Mononuclear cell (primary cell): ENCODE measurements around the gene SLAMF8. TPM values are rescaled to one million over a fixed set of nuclear protein-coding genes. Genes with fewer than 3 reads are reported as not detected.
A peak's percentile ranks its signal among the peaks of the same experiment; 100 is the strongest.

Experiments used
- H3K27me3 ChIP-seq: 2 replicates; pipeline ENCODE4 v1.6.0; 2011; ENCODE audit warnings: low read length, control low read depth; ENCODE audit not compliant: insufficient read depth
- H3K4me1 ChIP-seq: 2 replicates; pipeline ENCODE4 v1.5.1; 2011; ENCODE audit warnings: mild to moderate bottlenecking, low read length, control low read depth; ENCODE audit not compliant: insufficient read depth
- H3K4me3 ChIP-seq: 2 replicates; pipeline ENCODE4 v1.5.1; 2011; ENCODE audit warnings: mild to moderate bottlenecking, low read length, moderate library complexity
- H3K9me3 ChIP-seq: 2 replicates; pipeline ENCODE4 v1.5.1; 2011; ENCODE audit warnings: low read depth, mild to moderate bottlenecking, control low read depth, low read length
- total RNA-seq: library from RNA; depleted of rRNA; stranded (reverse); fragments of >200 nt; gene quantifications from one replicate; pipeline ENCODE4 v1.2.3, GENCODE V29; 2012

SLAMF8 gene
- 0.84 TPM for total RNA-seq

DNA sequence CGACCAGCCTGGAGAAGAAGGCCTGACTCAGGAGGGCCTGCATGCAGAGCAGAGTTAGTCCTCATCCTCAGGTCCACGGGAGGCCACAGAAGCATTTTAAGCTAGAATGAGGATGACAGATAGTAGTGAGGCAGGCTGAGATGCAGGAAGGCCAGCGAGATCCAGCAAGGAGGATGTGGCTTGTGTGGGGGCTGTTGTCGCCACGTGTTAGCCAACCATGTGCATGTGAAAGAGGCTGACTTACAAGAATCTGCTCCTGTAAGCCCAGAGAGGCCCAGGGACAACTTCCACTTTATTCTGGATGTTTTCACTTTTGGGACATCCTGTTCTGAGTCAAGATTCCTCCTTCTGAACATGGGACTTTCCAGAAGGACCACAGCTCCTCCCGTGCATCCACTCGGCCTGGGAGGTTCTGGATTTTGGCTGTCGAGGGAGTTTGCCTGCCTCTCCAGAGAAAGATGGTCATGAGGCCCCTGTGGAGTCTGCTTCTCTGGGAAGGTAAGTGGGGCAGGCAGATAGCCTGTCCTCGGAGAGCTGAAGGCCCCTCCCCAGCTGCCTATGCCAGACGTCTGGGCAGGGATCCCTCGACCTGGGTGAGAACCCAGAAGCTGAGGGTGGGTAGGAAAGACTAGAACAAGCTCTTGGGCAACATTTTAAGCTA, at the start of gene SLAMF8:
Gene SLAMF8 (plus strand): TSS at position 433 of the 661 bp plus-strand sequence. CDS start 26 bp downstream, at position 459.
- Histone ChIP-seq H3K9me3 (no peaks in the 10 kb centered on the region), H3K4me1 (peaks cover 55% of the 10 kb centered on the region), H3K4me3 (no peak within 1 kb of the TSS), H3K27me3 (no peaks in the 10 kb centered on the region)

GRCh38 chr1:159778266-159778665, 48.4 kb upstream of the SLAMF8 start:
- Histone ChIP-seq H3K27me3 (no peaks in the 10 kb centered on the region), H3K4me1 (peaks cover 16% of the 10 kb centered on the region), H3K9me3 (no peaks in the 10 kb centered on the region), H3K4me3 (no peak overlapping the region)

DNA sequence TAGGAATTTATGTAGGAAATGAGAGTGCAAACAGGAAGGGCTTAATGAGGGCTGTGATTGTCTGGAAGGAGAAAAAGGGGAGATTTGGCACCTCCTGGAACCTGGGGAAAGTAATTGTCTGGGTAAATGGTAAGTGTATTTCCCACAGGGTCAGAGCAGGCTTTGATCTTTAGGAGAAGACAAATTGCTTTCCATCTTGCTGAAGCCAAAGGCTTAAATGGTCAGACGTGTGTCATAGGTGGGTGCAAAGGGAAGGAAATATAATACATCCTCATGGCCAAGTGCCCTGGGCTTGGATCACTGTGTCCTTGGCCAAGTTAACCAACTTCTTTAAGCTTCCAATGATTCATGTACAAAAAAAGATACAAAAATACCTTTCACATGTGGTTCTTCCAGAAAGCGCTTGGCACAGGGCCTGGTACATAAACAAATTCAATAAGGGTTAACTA, 47.2 kb upstream of the SLAMF8 start:
- H3K27me3 ChIP-seq: no peaks in the 10 kb centered on the region
- no peak overlapping the region for H3K4me3 ChIP-seq
- no peaks in the 10 kb centered on the region for H3K9me3 ChIP-seq
- H3K4me1 ChIP-seq: peaks cover 16% of the 10 kb centered on the region

DNA sequence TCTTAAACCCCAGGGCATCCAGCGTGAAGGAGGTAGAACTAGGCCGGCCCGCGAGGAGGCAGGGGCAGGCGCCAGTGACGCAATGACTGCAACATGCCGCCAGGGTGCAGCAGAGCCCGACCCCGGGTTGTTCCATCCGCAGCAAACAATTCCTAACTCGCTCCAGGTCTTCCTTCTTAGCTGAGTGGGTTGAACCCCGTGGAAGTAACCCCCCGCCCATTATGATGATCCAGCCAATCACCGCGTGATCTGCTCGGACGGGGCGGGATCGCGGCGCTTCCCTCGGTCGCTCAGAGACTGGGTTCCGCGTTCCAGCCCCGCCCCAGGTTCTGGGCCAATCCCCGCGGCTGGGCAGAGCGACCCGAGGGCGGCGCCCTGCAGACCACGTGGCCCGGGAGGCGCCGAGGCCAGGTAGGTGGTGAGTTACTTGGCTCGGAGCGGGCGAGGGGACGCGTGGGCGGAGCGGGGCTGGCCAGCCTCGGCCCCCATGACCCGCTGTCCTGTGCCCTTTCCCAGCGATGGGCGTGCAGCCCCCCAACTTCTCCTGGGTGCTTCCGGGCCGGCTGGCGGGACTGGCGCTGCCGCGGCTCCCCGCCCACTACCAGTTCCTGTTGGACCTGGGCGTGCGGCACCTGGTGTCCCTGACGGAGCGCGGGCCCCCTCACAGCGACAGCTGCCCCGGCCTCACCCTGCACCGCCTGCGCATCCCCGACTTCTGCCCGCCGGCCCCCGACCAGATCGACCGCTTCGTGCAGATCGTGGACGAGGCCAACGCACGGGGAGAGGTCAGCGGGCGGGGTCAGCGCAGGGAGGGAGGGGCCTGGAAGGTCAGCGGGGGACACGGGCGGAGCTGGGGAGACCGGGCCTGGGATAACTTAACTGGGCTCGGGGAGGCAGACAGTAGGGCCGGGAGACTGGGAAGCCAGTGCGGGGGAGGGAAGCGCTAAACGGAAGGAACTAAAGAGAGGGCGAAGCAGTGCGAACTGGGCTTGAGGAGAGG, 45.8 kb upstream of the SLAMF8 start, which contains the start of gene DUSP23:
Gene DUSP23 (plus strand): TSS at position 380 of the 1,000 bp plus-strand sequence. CDS start 139 bp downstream, at position 519.
- H3K4me3 ChIP-seq: peak within 1 kb of the TSS; percentile 60

DNA sequence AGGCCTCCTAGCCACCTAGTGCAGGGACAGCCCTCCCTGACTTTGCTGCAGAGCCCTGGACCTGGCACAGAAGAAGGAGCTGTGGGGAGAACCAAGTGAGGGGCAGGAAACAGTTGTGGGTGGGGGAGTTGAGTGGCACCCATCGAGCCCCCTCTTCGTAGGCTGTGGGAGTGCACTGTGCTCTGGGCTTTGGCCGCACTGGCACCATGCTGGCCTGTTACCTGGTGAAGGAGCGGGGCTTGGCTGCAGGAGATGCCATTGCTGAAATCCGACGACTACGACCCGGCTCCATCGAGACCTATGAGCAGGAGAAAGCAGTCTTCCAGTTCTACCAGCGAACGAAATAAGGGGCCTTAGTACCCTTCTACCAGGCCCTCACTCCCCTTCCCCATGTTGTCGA, 44.7 kb upstream of the SLAMF8 start:
- Histone ChIP-seq H3K9me3 (no peaks in the 10 kb centered on the region), H3K4me3 (no peak overlapping the region), H3K27me3 (no peaks in the 10 kb centered on the region), H3K4me1 (peaks cover 16% of the 10 kb centered on the region)

More for the DNA sequence above, 45.8 kb upstream of the SLAMF8 start, which contains the start of gene DUSP23:
- Histone ChIP-seq H3K9me3 (no peaks in the 10 kb centered on the region), H3K27me3 (no peaks in the 10 kb centered on the region), H3K4me1 (peaks cover 16% of the 10 kb centered on the region)

- no peaks in the 10 kb centered on the region for H3K9me3 ChIP-seq
- peaks cover 16% of the 10 kb centered on the region for H3K4me1 ChIP-seq
- no peak overlapping the region for H3K4me3 ChIP-seq
- no peaks in the 10 kb centered on the region for H3K27me3 ChIP-seq
These were observed 42.9 kb upstream of the SLAMF8 start for GRCh38 chr1:159783724-159784123.

DNA sequence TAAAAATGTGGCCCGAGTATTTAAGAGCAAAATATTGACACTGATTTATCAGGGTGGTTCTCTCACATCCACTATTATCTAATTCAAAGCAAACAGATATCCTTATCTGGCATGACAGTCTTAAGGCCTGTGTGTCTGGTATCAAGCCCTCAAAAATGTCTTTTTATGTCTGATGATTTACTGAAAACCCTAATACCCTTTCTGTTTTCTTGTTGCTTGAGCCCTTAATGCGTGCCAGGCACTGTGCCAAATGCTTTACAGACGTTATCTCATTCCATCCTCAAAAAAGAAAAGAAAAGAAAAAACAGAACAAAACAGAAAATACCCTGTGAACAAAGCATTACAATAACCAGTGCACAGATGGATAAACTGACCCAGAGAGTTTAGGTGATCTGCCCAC, 40.2 kb upstream of the SLAMF8 start:
- H3K9me3 ChIP-seq: no peaks in the 10 kb centered on the region
- H3K4me3 ChIP-seq: no peak overlapping the region
- H3K4me1 ChIP-seq: peaks cover 6% of the 10 kb centered on the region
- H3K27me3 ChIP-seq: no peaks in the 10 kb centered on the region

GRCh38 chr1:159786966-159787365, 39.7 kb upstream of the SLAMF8 start:
- Histone ChIP-seq H3K4me3 (no peak overlapping the region), H3K4me1 (peaks cover under 1% of the 10 kb centered on the region), H3K27me3 (no peaks in the 10 kb centered on the region), H3K9me3 (no peaks in the 10 kb centered on the region)

DNA sequence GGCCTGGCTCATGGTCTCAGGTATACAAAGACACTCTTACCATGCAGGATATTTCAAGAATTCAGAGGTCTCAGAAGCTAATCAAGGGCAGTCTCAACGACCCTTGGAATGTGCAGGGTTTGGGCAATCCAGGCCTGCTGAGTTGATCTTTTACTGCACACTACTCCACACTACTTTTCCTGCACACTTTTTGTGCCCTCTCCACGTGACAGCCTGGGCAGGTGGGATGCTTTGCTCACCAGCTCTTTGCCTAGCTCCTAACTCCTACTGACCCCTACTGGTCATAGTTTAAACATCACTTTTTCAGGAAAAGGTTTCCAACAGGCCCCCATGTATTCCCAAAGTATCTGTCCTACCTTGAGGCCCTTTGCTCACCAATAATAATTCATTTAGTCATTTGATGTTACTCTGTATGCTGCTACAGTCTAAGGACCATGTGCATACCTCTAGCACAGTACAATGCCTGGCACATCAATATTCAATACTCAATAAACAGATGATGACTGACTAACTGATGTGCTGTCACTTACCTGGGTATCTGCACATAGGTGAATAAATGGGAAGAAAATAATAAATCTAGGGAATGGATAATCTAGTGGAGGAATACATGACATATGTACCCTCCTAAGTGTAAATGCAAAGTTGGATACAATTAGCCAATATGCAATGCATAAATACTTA, 36.3 kb upstream of the SLAMF8 start:
- H3K9me3 ChIP-seq: no peaks in the 10 kb centered on the region
- no peak overlapping the region for H3K4me3 ChIP-seq
- H3K27me3 ChIP-seq: peaks cover 3% of the 10 kb centered on the region
- H3K4me1 ChIP-seq: no peaks in the 10 kb centered on the region

GRCh38 chr1:159791031-159791430, 35.6 kb upstream of the SLAMF8 start:
- Histone ChIP-seq H3K4me1 (no peaks in the 10 kb centered on the region), H3K9me3 (no peaks in the 10 kb centered on the region), H3K27me3 (peaks cover 3% of the 10 kb centered on the region), H3K4me3 (no peak overlapping the region)

DNA sequence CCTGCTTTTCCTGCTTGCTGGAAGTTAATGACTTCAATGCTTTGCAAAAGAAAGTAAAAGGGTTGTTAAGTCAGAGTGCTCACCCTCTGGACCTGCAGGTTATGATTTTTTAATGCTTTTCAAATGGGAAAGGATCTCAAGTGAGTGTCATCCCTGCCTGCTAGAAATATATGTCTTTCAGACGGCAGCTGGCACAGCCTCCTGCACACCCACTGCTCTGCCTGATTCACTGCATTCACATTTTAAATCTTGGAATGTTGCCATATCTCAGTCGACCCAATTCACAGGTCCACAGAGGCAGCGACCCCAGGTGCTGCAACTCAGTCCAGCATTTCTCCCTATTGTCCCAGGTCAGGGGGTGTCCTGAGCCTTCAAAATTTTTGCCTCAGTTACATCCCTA, 35.2 kb upstream of the SLAMF8 start:
- H3K4me3 ChIP-seq: no peak overlapping the region
- no peaks in the 10 kb centered on the region for H3K9me3 ChIP-seq
- H3K4me1 ChIP-seq: no peaks in the 10 kb centered on the region
- H3K27me3 ChIP-seq: peaks cover 3% of the 10 kb centered on the region

GRCh38 chr1:159795534-159795933, 31.1 kb upstream of the SLAMF8 start:
- Histone ChIP-seq H3K27me3 (peaks cover 3% of the 10 kb centered on the region), H3K4me3 (no peak overlapping the region), H3K4me1 (peaks cover 14% of the 10 kb centered on the region), H3K9me3 (no peaks in the 10 kb centered on the region)

GRCh38 chr1:159798893-159799292, 27.8 kb upstream of the SLAMF8 start:
- Histone ChIP-seq H3K4me1 (peaks cover 35% of the 10 kb centered on the region), H3K4me3 (no peak overlapping the region), H3K27me3 (no peaks in the 10 kb centered on the region), H3K9me3 (no peaks in the 10 kb centered on the region)

GRCh38 chr1:159799446-159799985, 27.2 kb upstream of the SLAMF8 start:
- Histone ChIP-seq H3K9me3 (no peaks in the 10 kb centered on the region), H3K4me1 (peaks cover 36% of the 10 kb centered on the region), H3K27me3 (no peaks in the 10 kb centered on the region), H3K4me3 (no peak overlapping the region)
